ENCODE measurements around the gene SPINK1. TPM values are rescaled to one million over a fixed set of nuclear protein-coding genes. Genes with fewer than 3 reads are reported as not detected.
"Not testable (repeated sequence)": the region's sequence is repeated elsewhere in the genome, so short reads cannot be mapped to it uniquely, and the experiment has no call there.

Gene SPINK1
- total and polyA plus RNA-seq, 2 of the 4 experiments (the other 2 are of a cell fraction), result not detected

GRCh38 chr5:147871980-147872549, 40.6 kb upstream of the SPINK1 start:
- H3K23ac ChIP-seq (ENCODE audit: low read depth, low read length); H3K27ac ChIP-seq (ENCODE audit: insufficient read depth, low read length); H2AK5ac ChIP-seq (ENCODE audit: low read depth, low read length); CTCF ChIA-PET; H4K5ac ChIP-seq (ENCODE audit: low read depth, low read length); H3K9me1 ChIP-seq (ENCODE audit: insufficient read depth, low read length); intact Hi-C loops (cut with micrococcal nuclease); H3K36me3 ChIP-seq (ENCODE audit: control insufficient read depth, insufficient read depth, low read length); DNase-seq; H3K4me1 ChIP-seq (ENCODE audit: control insufficient read depth, insufficient read depth, low read length); H3K56ac ChIP-seq (ENCODE audit: extremely low read depth, insufficient read depth, low read length); H3K79me1 ChIP-seq (ENCODE audit: low read depth in 1 of 2, low read length in 2 of 2); H2BK20ac ChIP-seq (ENCODE audit: low read depth, low read length); POLR2A ChIA-PET (ENCODE audit: unreplicated experiment); H4K91ac ChIP-seq (ENCODE audit: insufficient read depth, low read depth, low read length); H3K27me3 ChIP-seq (ENCODE audit: control insufficient read depth, insufficient read depth, low read length); H2AFZ ChIP-seq (replicated peaks; ENCODE audit: low read length, poor library complexity); in situ Hi-C loops (cut with MboI; ENCODE audit: low sequenced_read_pairs); H3K4me3 ChIP-seq (ENCODE audit: insufficient read depth, low read depth, low read length); H3K14ac ChIP-seq (replicated peaks; ENCODE audit: low read depth, low read length); H3K4ac ChIP-seq (ENCODE audit: low read depth, low read length); H3K4me2 ChIP-seq (ENCODE audit: low read depth, low read length); H3K9me3 ChIP-seq (ENCODE audit: control insufficient read depth, insufficient read depth, low read length); H2BK120ac ChIP-seq (ENCODE audit: low read depth, low read length); H2BK15ac ChIP-seq (ENCODE audit: low read depth, low read length); dilution Hi-C loops (cut with HindIII; ENCODE audit: low sequenced_read_pairs, unreplicated experiment); ATAC-seq (ENCODE audit: low read depth); BruUV-seq (replicated peaks); H3K9ac ChIP-seq (ENCODE audit: low read depth, low read length); H2BK5ac ChIP-seq (ENCODE audit: low read depth, low read length, poor library complexity, severe bottlenecking); H3K18ac ChIP-seq (ENCODE audit: low read depth, low read length); H4K8ac ChIP-seq (ENCODE audit: low read depth in 2 of 2, low read length in 2 of 2); H2AK9ac ChIP-seq (replicated peaks; ENCODE audit: low read depth, low read length, poor library complexity); H4K20me1 ChIP-seq (ENCODE audit: insufficient read depth, low read length): not testable (repeated sequence)
- WGBS, 2 experiments (ENCODE audit: extremely low coverage in 2 of 2, insufficient read length in 1 of 2), result 82% methylated on average over 6 of the region's 18 CpGs; no CpG with 5 or more reads in 1 of the 2 experiments

GRCh38 chr5:147869892-147870291, 38.4 kb upstream of the SPINK1 start:
- POLR2A ChIA-PET (ENCODE audit: unreplicated experiment); in situ Hi-C loops (cut with MboI; ENCODE audit: low sequenced_read_pairs); H2AK5ac ChIP-seq (ENCODE audit: low read depth, low read length); DNase-seq; H3K27ac ChIP-seq (ENCODE audit: insufficient read depth, low read length); H3K56ac ChIP-seq (ENCODE audit: extremely low read depth, insufficient read depth, low read length); H3K27me3 ChIP-seq (ENCODE audit: control insufficient read depth, insufficient read depth, low read length); H3K14ac ChIP-seq (replicated peaks; ENCODE audit: low read depth, low read length); H4K20me1 ChIP-seq (ENCODE audit: insufficient read depth, low read length); H2BK20ac ChIP-seq (ENCODE audit: low read depth, low read length); H2AK9ac ChIP-seq (replicated peaks; ENCODE audit: low read depth, low read length, poor library complexity); H3K9me3 ChIP-seq (ENCODE audit: control insufficient read depth, insufficient read depth, low read length); H4K8ac ChIP-seq (ENCODE audit: low read depth in 2 of 2, low read length in 2 of 2); H3K23ac ChIP-seq (ENCODE audit: low read depth, low read length); H3K79me1 ChIP-seq (ENCODE audit: low read depth in 1 of 2, low read length in 2 of 2); H3K4me2 ChIP-seq (ENCODE audit: low read depth, low read length); H4K91ac ChIP-seq (ENCODE audit: insufficient read depth, low read depth, low read length); H2BK120ac ChIP-seq (ENCODE audit: low read depth, low read length); H3K9ac ChIP-seq (ENCODE audit: low read depth, low read length); H3K36me3 ChIP-seq (ENCODE audit: control insufficient read depth, insufficient read depth, low read length); H3K9me1 ChIP-seq (ENCODE audit: insufficient read depth, low read length); dilution Hi-C loops (cut with HindIII; ENCODE audit: low sequenced_read_pairs, unreplicated experiment); H2AFZ ChIP-seq (replicated peaks; ENCODE audit: low read length, poor library complexity); intact Hi-C loops (cut with micrococcal nuclease); H4K5ac ChIP-seq (ENCODE audit: low read depth, low read length); H3K4me1 ChIP-seq (ENCODE audit: control insufficient read depth, insufficient read depth, low read length); H2BK5ac ChIP-seq (ENCODE audit: low read depth, low read length, poor library complexity, severe bottlenecking); CTCF ChIA-PET; ATAC-seq (ENCODE audit: low read depth); H3K4ac ChIP-seq (ENCODE audit: low read depth, low read length); H3K4me3 ChIP-seq (ENCODE audit: insufficient read depth, low read depth, low read length); H2BK15ac ChIP-seq (ENCODE audit: low read depth, low read length); H3K18ac ChIP-seq (ENCODE audit: low read depth, low read length); BruUV-seq (replicated peaks): not testable (repeated sequence)
- no CpG with 5 or more reads among the region's 6 CpGs for WGBS, 2 experiments (ENCODE audit: extremely low coverage in 2 of 2, insufficient read length in 1 of 2)
